Activated T-cell treated with anti-CD3 and anti-CD28 coated beads for 48 hours (primary cell): Measurements from ENCODE around the gene KLF13.

Experiments used
- DNase-seq: peaks from one replicate; pipeline ENCODE4 v3.0.0-alpha.2; 2020; ENCODE audit warnings: low read depth

Gene KLF13

DNA sequence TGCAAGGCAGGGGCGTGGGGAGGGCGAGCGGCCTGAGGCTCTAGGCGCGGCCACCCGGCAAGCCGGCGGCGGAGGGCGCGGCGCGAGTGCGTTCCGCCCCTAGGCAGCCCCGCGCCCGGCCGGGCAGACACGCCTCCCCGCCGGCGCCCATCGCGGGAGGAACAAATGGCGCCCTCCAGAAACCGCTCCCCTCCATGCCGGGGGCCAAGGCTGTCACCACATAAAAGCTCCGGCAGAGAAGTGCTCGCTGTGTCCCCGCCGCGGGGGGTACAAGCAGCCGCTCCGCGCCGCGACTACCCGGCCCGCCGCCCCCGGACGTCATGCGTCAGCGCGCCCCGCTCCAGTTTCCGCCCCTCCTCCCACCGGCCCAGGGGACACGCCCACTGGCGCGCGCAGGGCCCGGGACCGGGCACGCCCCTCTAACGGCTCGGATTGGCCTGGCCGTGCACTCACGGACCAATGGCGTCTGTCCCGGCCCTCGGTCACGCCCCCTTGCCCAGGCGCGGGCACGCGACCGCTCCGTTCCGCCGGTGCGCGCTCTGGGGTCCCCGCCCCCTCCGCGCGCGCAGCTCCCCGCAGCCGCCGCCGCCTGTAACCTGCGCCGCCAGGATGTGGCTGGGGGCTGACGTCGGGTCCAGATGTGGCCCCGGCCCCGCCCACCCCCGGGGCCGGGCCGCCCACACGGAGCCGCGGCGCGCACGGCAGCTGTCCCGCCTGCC is at the start of gene KLF13:
Gene KLF13, plus strand, starts transcription at position 680 of the 719 bp plus-strand sequence. CDS start 378 bp downstream, outside the sequence.
- peak; percentile 100 for DNase-seq

- no peak for DNase-seq
Observed at GRCh38 chr15:31277335-31278060, 49.1 kb upstream of the KLF13 start.

- DNase-seq, result no peak
Observed at GRCh38 chr15:31278061-31278445, 48.6 kb upstream of the KLF13 start.

DNA sequence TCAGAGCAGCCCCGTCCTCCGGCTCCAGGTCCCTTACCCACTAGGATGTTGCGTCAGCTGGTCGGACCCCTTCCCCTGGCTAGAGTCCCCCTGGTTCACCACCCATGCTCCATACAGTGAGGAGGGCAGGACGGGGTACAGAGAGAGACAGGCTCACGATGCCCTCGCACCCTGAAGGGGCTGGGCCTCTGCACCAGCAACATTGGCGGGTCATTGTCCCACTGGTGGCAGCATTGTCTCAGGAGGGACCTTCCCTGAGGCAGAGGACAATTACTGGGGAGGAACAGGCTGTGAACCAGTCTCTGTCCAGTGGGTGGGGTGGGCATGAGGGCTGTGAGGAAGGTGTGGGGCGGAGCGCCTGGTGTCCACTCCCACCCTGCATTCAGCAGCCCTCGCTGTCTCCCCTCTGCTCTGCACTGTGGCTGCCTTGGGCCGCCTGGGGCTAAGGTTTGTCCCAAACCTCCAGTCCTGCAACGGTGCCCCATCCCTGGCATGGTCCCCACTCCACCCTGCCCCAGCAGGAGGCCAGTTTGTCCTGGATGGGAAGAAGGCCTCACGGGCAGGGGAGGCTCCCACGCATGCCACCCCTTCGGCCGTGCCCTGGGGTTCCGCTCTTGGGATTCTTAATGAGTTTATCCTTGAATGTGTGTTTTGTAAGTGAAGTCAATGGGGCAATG is 48.0 kb upstream of the KLF13 start:
- no peak for DNase-seq

DNA sequence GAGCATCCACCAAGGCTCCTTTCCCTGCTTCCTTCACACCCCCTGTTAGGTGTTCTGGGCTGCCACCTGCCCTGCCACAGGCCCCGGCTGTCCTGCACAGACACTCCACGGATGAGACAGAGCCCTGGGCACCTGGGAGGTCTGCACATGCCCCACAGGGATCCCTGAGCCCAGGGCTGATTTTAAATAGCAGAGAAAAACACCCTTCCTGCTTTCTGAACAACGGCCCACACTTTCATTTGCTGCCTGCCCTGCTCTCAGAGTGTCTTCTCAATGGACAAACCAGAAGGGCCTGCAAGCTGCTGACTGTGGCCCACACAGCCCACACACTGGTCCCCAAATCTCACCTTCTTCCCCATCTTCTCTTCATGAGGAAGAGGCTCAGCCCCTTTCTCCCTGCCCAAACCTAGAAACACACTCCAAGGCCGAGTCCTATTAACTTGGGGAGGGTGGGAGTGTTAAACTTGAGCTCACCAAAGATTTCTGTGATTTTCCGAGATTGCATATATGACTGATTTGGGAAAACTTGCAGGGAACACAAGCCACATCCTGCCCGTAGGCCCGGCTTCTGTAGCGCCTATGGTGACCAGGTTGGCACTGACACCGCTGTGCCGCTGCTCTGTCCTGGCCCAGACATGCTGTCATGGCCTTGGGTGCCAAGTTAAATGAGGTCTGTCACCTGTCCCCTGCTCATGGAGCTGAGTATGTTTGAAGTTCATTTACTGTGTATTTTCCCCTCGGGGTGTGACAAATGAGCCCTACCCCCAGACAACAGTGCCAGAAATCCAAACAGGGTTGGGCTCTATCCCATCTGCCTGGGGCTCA is 47.2 kb upstream of the KLF13 start:
- DNase-seq, result no peak

- DNase-seq, result no peak
Observed at GRCh38 chr15:31280046-31280830, 46.4 kb upstream of the KLF13 start.

GRCh38 chr15:31280831-31281216 is 45.8 kb upstream of the KLF13 start:
- no peak for DNase-seq

DNA sequence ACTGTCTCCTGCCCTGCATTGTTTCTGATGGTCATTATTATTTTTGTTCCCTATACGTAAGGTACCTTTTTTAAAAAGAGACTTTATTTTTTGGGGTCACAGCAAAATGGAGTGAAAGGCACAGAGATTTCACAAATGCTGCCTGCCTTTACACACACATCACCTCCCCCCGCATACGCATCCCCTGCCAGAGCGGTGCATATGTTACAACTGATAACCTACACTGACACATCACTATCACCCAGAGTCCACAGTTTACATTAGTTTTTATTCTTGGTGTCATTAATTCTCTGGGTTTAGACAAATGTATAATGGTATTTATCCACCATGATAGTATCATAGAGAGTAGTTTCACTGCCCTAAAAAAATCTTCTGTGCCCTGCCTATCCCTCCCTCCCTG is 43.6 kb upstream of the KLF13 start:
- no peak for DNase-seq

DNA sequence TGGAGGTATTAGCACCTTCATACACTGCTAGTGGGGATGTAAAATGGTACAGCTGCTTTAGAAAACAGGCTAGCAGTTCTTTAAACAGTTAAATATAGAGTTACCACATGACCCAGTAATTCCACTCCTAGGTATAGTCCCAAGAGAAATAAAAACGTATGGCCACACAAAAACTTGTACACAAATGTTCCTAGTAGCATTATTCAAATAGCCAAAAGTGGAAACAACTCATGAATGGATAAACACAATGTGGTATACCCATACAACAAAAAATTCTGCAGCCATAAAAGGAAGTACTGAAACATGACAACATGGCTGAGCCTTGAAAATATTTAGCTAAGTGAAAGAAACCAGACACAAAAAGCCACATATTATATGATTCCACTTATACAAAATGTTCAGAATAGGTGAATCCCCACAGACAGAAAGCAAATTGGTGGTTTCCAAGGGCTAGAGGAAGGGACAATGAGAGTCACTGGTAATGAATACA is 40.8 kb upstream of the KLF13 start:
- no peak for DNase-seq

- DNase-seq, result no peak
Observed at GRCh38 chr15:31291048-31291578, 35.5 kb upstream of the KLF13 start.

GRCh38 chr15:31292391-31293015 is 34.1 kb upstream of the KLF13 start:
- DNase-seq, result no peak

- no peak for DNase-seq
Observed at GRCh38 chr15:31293655-31294054, 33.0 kb upstream of the KLF13 start.

- DNase-seq, result no peak
Observed at GRCh38 chr15:31294067-31294466, 32.6 kb upstream of the KLF13 start.

DNA sequence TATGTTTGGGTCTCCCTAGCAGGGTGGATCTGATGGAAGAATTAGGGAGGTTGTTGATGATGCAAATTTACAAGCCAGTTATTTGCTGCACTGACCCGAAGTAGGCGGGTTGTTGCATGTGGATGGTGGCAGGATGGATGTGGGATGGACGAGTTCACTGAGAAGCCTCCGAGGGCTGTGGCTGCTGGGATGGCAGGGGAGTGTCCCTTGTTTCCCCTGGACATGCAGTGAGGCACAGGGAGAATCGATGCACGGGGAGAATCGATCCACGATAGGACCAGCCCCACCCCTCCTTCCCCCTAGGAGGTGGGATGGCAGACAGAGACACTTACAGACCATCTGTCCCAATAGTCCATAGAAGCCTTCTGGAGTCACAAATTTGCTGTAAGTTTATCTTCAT is 31.0 kb upstream of the KLF13 start:
- no peak for DNase-seq

- DNase-seq, result no peak
Observed at GRCh38 chr15:31296219-31296645, 30.4 kb upstream of the KLF13 start.

DNA sequence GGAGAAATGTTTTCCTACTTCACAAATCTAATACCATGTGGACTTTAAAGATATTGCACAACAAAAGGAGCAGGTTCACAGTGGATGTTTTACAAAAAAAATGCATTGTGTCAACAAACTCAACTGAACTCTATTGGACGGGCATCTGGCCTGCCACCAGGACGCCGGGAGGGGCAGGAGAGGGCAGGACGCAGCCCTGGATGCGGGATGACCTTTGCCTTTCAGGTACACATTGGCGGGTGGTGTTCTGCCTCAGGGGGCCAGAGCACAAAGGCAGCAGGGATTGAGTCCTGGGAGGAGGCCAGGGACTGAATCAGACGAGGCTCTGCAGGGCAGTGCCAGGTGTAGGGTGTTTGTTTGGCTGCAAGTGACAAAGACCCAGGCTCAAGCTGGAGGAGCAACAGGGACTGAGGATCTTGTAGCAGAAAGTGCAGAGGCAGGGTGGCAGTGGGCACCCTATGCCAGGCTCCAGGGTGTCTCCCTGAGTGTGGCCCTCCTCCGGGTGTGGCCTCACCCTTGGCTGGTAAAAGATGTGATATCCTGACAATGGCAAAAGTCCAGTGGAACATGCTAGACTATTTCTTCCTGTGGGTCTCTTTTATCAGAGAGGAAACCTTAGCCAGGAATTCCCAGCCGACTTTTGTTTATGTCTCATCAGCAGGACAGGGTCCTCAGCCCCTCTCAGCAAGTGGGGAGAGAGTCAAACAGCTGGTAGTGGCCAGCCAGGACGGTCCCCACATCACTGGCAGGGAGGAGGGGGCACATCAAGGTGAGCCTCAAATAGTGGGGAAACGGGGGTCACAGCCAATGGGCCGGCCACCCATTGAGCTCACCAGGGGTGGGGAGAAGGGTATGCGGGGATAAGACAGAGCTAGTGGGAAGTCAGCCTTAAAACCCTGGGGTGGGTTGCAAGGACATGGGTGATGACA is 29.7 kb upstream of the KLF13 start:
- DNase-seq, result no peak

DNA sequence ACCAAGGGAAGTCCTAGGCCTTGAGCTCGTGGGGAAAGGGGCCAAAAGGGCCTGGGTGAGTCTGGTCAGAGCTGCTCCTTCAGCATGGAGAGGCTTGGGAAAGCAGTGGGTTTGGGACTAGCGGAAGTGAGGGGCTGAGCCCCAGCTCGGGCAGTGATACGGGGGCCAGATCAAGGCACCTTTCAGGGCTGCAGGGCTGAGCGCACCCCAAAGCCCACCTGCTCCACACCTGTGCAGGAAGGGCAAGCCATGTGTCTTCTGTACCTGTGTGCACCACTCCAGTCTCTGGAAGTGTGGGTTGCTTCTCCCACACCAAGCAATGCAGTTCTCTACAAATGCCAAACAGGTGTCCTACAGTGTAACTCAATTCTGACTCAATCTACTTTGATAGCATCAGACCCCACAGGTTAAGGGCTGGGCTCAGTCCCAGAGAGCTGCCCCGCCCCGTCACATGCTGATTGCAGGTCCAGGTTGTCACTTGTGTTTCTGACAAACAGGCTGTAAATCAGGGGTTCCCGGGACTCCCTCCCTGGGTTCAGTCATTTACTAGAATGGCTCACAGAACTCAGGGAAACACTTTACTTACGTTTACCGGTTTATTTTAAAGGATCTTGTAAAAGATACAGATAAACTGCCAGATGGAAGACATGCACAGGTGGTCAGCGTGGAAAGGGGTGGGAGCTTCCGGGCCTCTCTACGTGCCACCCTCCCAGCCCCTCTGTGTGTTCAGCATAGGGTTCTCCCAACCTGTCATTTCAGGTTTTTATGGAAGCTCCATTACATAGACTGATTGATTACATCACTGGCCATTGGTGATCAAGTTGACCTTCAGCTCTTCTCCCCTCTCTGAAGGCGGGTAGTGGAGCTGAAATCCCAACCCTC is 28.8 kb upstream of the KLF13 start:
- no peak for DNase-seq

DNA sequence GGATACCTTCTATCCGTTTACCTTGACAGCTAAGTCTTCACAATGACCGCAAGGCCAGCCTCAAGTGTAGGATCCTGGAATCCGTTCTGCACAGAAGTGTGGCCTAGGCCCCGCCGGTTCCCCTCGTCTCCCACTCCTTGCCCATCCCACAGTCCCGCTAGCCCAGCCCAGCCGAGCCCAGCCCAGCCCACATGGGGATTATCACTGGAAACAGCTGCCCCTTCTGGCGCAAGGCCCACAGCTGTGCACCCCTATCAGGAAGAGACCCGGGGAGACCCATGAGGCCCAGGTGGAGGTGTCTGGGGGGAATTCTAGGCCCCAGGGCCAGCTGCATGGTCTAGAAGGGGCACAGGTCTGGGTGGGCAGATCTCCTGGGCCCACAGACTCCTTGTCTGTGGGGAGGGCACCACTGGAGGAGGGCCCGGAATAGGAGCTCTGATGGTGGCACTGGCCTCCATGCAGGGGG is 27.9 kb upstream of the KLF13 start:
- no peak for DNase-seq
